DND-41 (cell line): ENCODE data around the gene CEP120.

ENCODE experiments used
- EZH2 ChIP-seq: IDR thresholded peaks from 3 replicates; pipeline ENCODE4 v1.6.1; 2012; ENCODE audit warnings: borderline replicate concordance, low read depth, mild to moderate bottlenecking, moderate library complexity, low read length, inconsistent platforms; ENCODE audit not compliant: severe bottlenecking
- TF ChIP-seq, protein P1 (sequence below): IDR thresholded peaks from 2 replicates; pipeline ENCODE4 v1.5.1; 2012; ENCODE audit warnings: borderline replicate concordance, low read length, moderate library complexity, mild to moderate bottlenecking; ENCODE audit not compliant: poor library complexity, severe bottlenecking; ENCODE audit errors: extremely low read depth

DNA sequence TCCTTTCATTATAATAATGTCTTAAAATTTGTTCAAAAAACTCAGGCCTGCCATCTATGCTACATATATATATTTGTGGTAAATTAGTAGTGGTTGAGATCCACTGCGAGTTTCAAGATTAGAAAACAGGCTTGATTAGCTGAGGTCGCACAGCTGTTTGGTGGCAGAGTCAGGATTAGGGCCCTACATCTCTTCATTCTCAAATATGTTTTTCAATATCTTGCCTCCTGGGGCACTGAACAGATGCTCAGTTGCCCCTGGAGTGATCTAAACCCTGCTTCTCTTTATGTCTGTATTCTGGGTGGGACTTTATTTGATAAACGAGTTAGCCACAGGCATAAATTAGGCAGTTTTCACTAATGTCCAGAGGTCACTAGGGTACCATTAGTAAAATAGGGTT is 27.8 kb upstream of the CEP120 start:
- TF ChIP-seq EZH2 = no peak
- TF ChIP-seq, protein P1, sequence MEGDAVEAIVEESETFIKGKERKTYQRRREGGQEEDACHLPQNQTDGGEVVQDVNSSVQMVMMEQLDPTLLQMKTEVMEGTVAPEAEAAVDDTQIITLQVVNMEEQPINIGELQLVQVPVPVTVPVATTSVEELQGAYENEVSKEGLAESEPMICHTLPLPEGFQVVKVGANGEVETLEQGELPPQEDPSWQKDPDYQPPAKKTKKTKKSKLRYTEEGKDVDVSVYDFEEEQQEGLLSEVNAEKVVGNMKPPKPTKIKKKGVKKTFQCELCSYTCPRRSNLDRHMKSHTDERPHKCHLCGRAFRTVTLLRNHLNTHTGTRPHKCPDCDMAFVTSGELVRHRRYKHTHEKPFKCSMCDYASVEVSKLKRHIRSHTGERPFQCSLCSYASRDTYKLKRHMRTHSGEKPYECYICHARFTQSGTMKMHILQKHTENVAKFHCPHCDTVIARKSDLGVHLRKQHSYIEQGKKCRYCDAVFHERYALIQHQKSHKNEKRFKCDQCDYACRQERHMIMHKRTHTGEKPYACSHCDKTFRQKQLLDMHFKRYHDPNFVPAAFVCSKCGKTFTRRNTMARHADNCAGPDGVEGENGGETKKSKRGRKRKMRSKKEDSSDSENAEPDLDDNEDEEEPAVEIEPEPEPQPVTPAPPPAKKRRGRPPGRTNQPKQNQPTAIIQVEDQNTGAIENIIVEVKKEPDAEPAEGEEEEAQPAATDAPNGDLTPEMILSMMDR = no peak
